K562 (cell line): ENCODE data around the gene ENOX2. TPM values are rescaled to one million over a fixed set of nuclear protein-coding genes. Genes with fewer than 3 reads are reported as not detected.
A peak's percentile ranks its signal among the peaks of the same experiment; 100 is the strongest.

ENCODE experiments used
- ATAC-seq: fragments of 200-7000 bp; cut with Tn5 transposase; 3 replicates; pipeline ENCODE4 v1.9.1; 2020; ENCODE audit warnings: moderate library complexity
- BruUV-seq: library from RNA; stranded (reverse); fragments of 400-500 nt; replicated peaks from 2 replicates; lab custom pipeline; 2021; lab: Mats Ljungman, UMichigan
- CTCF ChIA-PET: fragments of 300-600 bp; formaldehyde crosslinking; extraction: SDS; loops from one replicate; lab custom pipeline; 2021; ENCODE audit warnings: low intra/inter-chr PET ratio; lab: Yijun Ruan, JAX
- POLR2A ChIA-PET: fragments of 300-600, 350-650 bp; sonication (Branson Sonifier 250); formaldehyde crosslinking; extraction: SDS; loops from one replicate; lab custom pipeline; 2021; ENCODE audit warnings: antibody characterized with exemption, inconsistent platforms; lab: Yijun Ruan, JAX
- DNase-seq, 4 experiments: peaks; one replicate each; pipeline versions ENCODE4 v3.0.0 to v3.0.0-alpha.2; 2011 to 2018; ENCODE audit warnings: low spot score in 3 of 4, mixed read lengths in 3 of 4; ENCODE audit errors: extremely low read depth in 1 of 4
- FAIRE-seq: peaks from 2 replicates; lab custom pipeline; 2011; peaks lifted over from hg19 to GRCh38; lab: Jason Lieb, UNC
- H2AFZ ChIP-seq: 2 replicates; pipeline ENCODE4 v1.6.0; 2011; ENCODE audit warnings: low read depth, low read length, control low read depth, inconsistent platforms
- H3K27ac ChIP-seq: fragments of 200-600 bp; 3 replicates; pipeline ENCODE4 v1.8.0; 2011; ENCODE audit warnings: low read depth, mild to moderate bottlenecking, control low read depth, inconsistent platforms, low read length, moderate library complexity, mixed read lengths; ENCODE audit errors: extremely low read depth
- H3K27me3 ChIP-seq, 2 experiments: fragments of 300-600 bp in 1 of 2; 2 replicates in 1 of 2; 3 replicates in 1 of 2; pipeline versions ENCODE4 v1.6.0 to v1.8.0; 2011; ENCODE audit warnings: inconsistent platforms in 2 of 2, low read length in 2 of 2, mild to moderate bottlenecking in 1 of 2, mixed read lengths in 1 of 2, moderate library complexity in 1 of 2; ENCODE audit not compliant: control insufficient read depth in 2 of 2, insufficient read depth in 2 of 2
- H3K36me3 ChIP-seq: fragments of 300-600 bp; 3 replicates; pipeline ENCODE4 v1.8.0; 2011; ENCODE audit warnings: mild to moderate bottlenecking, low read length, inconsistent platforms; ENCODE audit not compliant: control insufficient read depth, insufficient read depth
- H3K4me1 ChIP-seq, 2 experiments: fragments of 200-600 bp in 1 of 2; replicated peaks in 1 of 2; 2 replicates in 1 of 2; 3 replicates in 1 of 2; pipeline versions ENCODE4 v1.5.1 to v1.8.0; 2011; ENCODE audit warnings: inconsistent platforms in 2 of 2, low read length in 2 of 2, mild to moderate bottlenecking in 1 of 2, mixed read lengths in 1 of 2, moderate library complexity in 1 of 2; ENCODE audit not compliant: control insufficient read depth in 2 of 2, insufficient read depth in 2 of 2
- H3K4me2 ChIP-seq: 2 replicates; pipeline ENCODE4 v1.6.1; 2011; ENCODE audit warnings: low read length, control low read depth, inconsistent platforms, mixed read lengths; ENCODE audit not compliant: insufficient read depth
- H3K4me3 ChIP-seq: fragments of 200-600 bp; sonication (generic), shearing (Covaris generic); 2 replicates; pipeline ENCODE4 v1.5.1; 2016; ENCODE audit warnings: control low read depth, inconsistent platforms
- H3K79me2 ChIP-seq: fragments of 200-600 bp; 3 replicates; pipeline ENCODE4 v1.8.0; 2011; ENCODE audit warnings: low read length, inconsistent platforms; ENCODE audit not compliant: control insufficient read depth, insufficient read depth
- H3K9ac ChIP-seq, 2 experiments: 2 replicates each; pipeline versions ENCODE4 v1.6.0 to v1.6.1; 2011; ENCODE audit warnings: low read depth in 2 of 2, low read length in 2 of 2, control low read depth in 1 of 2, inconsistent platforms in 1 of 2, mild to moderate bottlenecking in 1 of 2, mixed read lengths in 1 of 2; ENCODE audit not compliant: insufficient read depth in 1 of 2
- H3K9me1 ChIP-seq: one replicate; pipeline ENCODE4 v1.6.0; 2011; ENCODE audit warnings: inconsistent platforms, mild to moderate bottlenecking, low read length, moderate library complexity; ENCODE audit not compliant: control insufficient read depth, insufficient read depth
- H3K9me3 ChIP-seq: replicated peaks from 2 replicates; pipeline ENCODE4 v1.5.1; 2011; ENCODE audit warnings: low read depth, low read length, inconsistent platforms; ENCODE audit not compliant: control insufficient read depth, insufficient read depth
- H4K20me1 ChIP-seq: replicated peaks from 2 replicates; pipeline ENCODE4 v1.6.1; 2011; ENCODE audit warnings: low read length, inconsistent platforms, mixed read lengths; ENCODE audit not compliant: control insufficient read depth, insufficient read depth
- CEBPG ChIP-seq, 3 experiments: fragments of 200-800 bp in 1 of 3; sonication (Bioruptor generic) in 1 of 3; sonication (generic) in 1 of 3; formaldehyde crosslinking in 1 of 3; IDR thresholded peaks in 2 of 3; conservative IDR thresholded peaks in 1 of 3; 2 replicates each; pipeline versions ENCODE4 v1.6.1 to v1.8.0; 2016 to 2022; ENCODE audit warnings: missing compliant biosample characterization in 2 of 3, missing genetic modification characterization in 2 of 3, mild to moderate bottlenecking in 1 of 3, missing genetic modification reagents in 1 of 3
- FOSL1 ChIP-seq: fragments of 200-800 bp; sonication (Bioruptor generic); conservative IDR thresholded peaks from 2 replicates; pipeline ENCODE4 v1.6.1; 2016; ENCODE audit warnings: missing genetic modification characterization, missing compliant biosample characterization
- HEY1 ChIP-seq: fragments of 250-450 bp; sonication (Bioruptor Pico); IDR thresholded peaks from 2 replicates; pipeline ENCODE4 v1.5.0; 2020; ENCODE audit warnings: mild to moderate bottlenecking, moderate library complexity, borderline replicate concordance
- KLF6 ChIP-seq: fragments of 250-450 bp; sonication (Bioruptor Pico); IDR thresholded peaks from 2 replicates; pipeline ENCODE4 v1.4.0; 2020; ENCODE audit warnings: mild to moderate bottlenecking, moderate library complexity, borderline replicate concordance
- MEF2A ChIP-seq: IDR thresholded peaks from 2 replicates; pipeline ENCODE4 v1.6.1; 2011; ENCODE audit warnings: low read depth, mild to moderate bottlenecking, low read length, moderate library complexity; ENCODE audit not compliant: control insufficient read depth
- NR2C2 ChIP-seq, 2 experiments: fragments of 200-800 bp in 1 of 2; sonication (Bioruptor generic) in 1 of 2; sonication (generic) in 1 of 2; formaldehyde crosslinking in 1 of 2; IDR thresholded peaks; 2 replicates each; pipeline versions ENCODE4 v1.6.1 to v1.8.0; 2016 to 2022; ENCODE audit warnings: mild to moderate bottlenecking in 1 of 2, missing compliant biosample characterization in 1 of 2, missing genetic modification characterization in 1 of 2, missing genetic modification reagents in 1 of 2
- POLR2AphosphoS2 ChIP-seq: IDR thresholded peaks from 2 replicates; pipeline ENCODE4 v1.6.1; 2012; ENCODE audit warnings: low read length, improper control_type of control experiment
- SNIP1 ChIP-seq: fragments of 450-650 bp; IDR thresholded peaks from 2 replicates; pipeline ENCODE4 v1.7.1; 2017; ENCODE audit warnings: low read depth, mild to moderate bottlenecking
- TFAP4 ChIP-seq: sonication (generic); formaldehyde crosslinking; IDR thresholded peaks from 2 replicates; pipeline ENCODE4 v1.8.0; 2022; ENCODE audit warnings: missing genetic modification reagents, mild to moderate bottlenecking, moderate library complexity, borderline replicate concordance
- TRIM25 ChIP-seq: fragments of 450-650 bp; IDR thresholded peaks from 2 replicates; pipeline ENCODE4 v1.7.0; 2016; ENCODE audit warnings: borderline replicate concordance
- TSC22D4 ChIP-seq: fragments of 450-650 bp; IDR thresholded peaks from 2 replicates; pipeline ENCODE4 v1.6.1; 2016; ENCODE audit warnings: missing genetic modification characterization, missing biosample characterization, control low read depth
- ZNF57 ChIP-seq: fragments of 450-650 bp; formaldehyde crosslinking; IDR thresholded peaks from 2 replicates; pipeline ENCODE4 v1.4.0; 2020; ENCODE audit warnings: mild to moderate bottlenecking, moderate library complexity
- ZNF707 ChIP-seq: fragments of 250-450 bp; sonication (Bioruptor Pico); conservative IDR thresholded peaks from 2 replicates; pipeline ENCODE4 v1.8.0; 2022; ENCODE audit warnings: inconsistent platforms, mild to moderate bottlenecking, moderate library complexity
- ZNF830 ChIP-seq: fragments of 250-450 bp; sonication (Bioruptor Pico); IDR thresholded peaks from 2 replicates; pipeline ENCODE4 v1.5.0; 2021; ENCODE audit warnings: mild to moderate bottlenecking
- in situ Hi-C: fragments of 300-500 bp; cut with MboI; formaldehyde crosslinking; loops from 4 replicates; pipeline ENCODE4 v1.15.0; 2018; ENCODE audit warnings: inconsistent platforms, mixed read lengths
- intact Hi-C: fragments of 100-400 bp; cut with micrococcal nuclease; formaldehyde crosslinking; loops from 2 replicates; pipeline ENCODE4 v1.14.2; 2022
- polyA plus RNA-seq, 8 experiments: library from polyadenylated mRNA; depleted of rRNA in 4 of 8; stranded (reverse) in 5 of 8; unstranded in 3 of 8; fragments of >200 nt; fragmentation: Nextera tagmentation in 2 of 8; fragmentation: Illumina TruSeq in 1 of 8; extraction: Ambion mirVana in 2 of 8; extraction: Trizol in 1 of 8; gene quantifications; 2 replicates each; pipeline versions ENCODE4 v1.2.1 to v1.2.3, GENCODE V29; 2011 to 2014; ENCODE audit warnings: inconsistent platforms in 1 of 8, missing spikeins in 1 of 8
- total RNA-seq, 7 experiments: library from RNA; depleted of rRNA in 6 of 7; stranded (reverse); fragments of >200 nt in 6 of 7; fragmentation: Illumina TruSeq in 2 of 7; extraction: Trizol in 2 of 7; gene quantifications; 2 replicates each; pipeline versions ENCODE4 v1.2.1 to v1.2.3, GENCODE V29; 2011 to 2021; ENCODE audit warnings: low replicate concordance in 1 of 7

Gene ENOX2
- total and polyA plus RNA-seq, 9 of the 15 experiments (the other 6 are each of a cell fraction or from before 2014, with no cell fraction given) = 6.1 to 24.0 (median 13.8) TPM

GRCh38 chrX:130734713-130735112, 168.3 kb downstream of the ENOX2 start:
- Histone ChIP-seq H3K79me2 (no peaks in the 10 kb centered on the region), H3K9me1 (no peaks in the 10 kb centered on the region), H3K27me3 (no peaks in the 10 kb centered on the region)
- CTCF ChIA-PET = no interaction called here
- DNase-seq = no peak
- in situ Hi-C loops = no loop called here
- no TSS peak for BruUV-seq
- TF ChIP-seq TRIM25 (no peak), MEF2A (no peak), ZNF707 (CRISPR knock-in tag) (no peak), KLF6 (no peak)
- TF ChIP-seq, all 486 proteins: peak for 0
- no peak overlapping the region for H3K27ac ChIP-seq
- ATAC-seq (no peak), FAIRE-seq (no peak)
- H3K9ac ChIP-seq = no peak overlapping the region
- no peaks in the 10 kb centered on the region for H3K4me1 ChIP-seq
- no peak overlapping the region for H3K4me2 ChIP-seq
- POLR2A ChIA-PET = no interaction called here
- H3K4me3 ChIP-seq = no peak overlapping the region
- intact Hi-C loops = no loop called here
- H4K20me1 ChIP-seq = no peaks in the 10 kb centered on the region
- H3K36me3 ChIP-seq = no peaks in the 10 kb centered on the region
- H3K9me3 ChIP-seq = 0 out of 2 replicates have a peak, but pooled peaks cover 1% of the 10 kb centered on the region
- no peak overlapping the region for H2AFZ ChIP-seq

GRCh38 chrX:130728208-130728607, 174.8 kb downstream of the ENOX2 start:
- ChIA-PET CTCF (no interaction called here), POLR2A (no interaction called here)
- DNase-seq = no peak
- Histone ChIP-seq H3K36me3 (no peaks in the 10 kb centered on the region), H2AFZ (no peak overlapping the region), H4K20me1 (no peaks in the 10 kb centered on the region), H3K9me1 (no peaks in the 10 kb centered on the region), H3K4me2 (no peak overlapping the region), H3K9me3 (peaks cover 3% of the 10 kb centered on the region; the same call in 1 of the 2 replicates), H3K27ac (no peak overlapping the region; the same call in 2 of the 3 replicates), H3K9ac (no peak overlapping the region), H3K4me3 (no peak overlapping the region), H3K79me2 (no peaks in the 10 kb centered on the region), H3K27me3 (no peaks in the 10 kb centered on the region), H3K4me1 (no peaks in the 10 kb centered on the region)
- BruUV-seq = no TSS peak
- no peak for FAIRE-seq
- no peak for ATAC-seq
- intact Hi-C loops = no loop called here
- in situ Hi-C loops = no loop called here
- TF ChIP-seq CEBPG (CRISPR knock-in tag; IDR thresholded peaks at IDR 0.05) = no peak
- 0 out of 4 replicates have a peak, but pooled peaks of 1 of the 2 experiments have one; percentile 25 for TF ChIP-seq CEBPG (tag; conservative IDR thresholded peaks at IDR 0.05 in 1 of 2, IDR thresholded peaks at IDR 0.05 in 1 of 2)
- TF ChIP-seq HEY1 (CRISPR knock-in tag) = no peak
- TF ChIP-seq POLR2AphosphoS2 = no peak
- TF ChIP-seq TSC22D4 = no peak
- TF ChIP-seq TFAP4 (CRISPR knock-in tag) = no peak
- peak; percentile 57 for TF ChIP-seq FOSL1 (tag)
- no peak for TF ChIP-seq SNIP1
- no peak for TF ChIP-seq ZNF57 (CRISPR knock-in tag)
- no peak for TF ChIP-seq NR2C2 (CRISPR knock-in tag; IDR thresholded peaks at IDR 0.05)
- no peak for TF ChIP-seq NR2C2 (tag; IDR thresholded peaks at IDR 0.05)
- no peak for TF ChIP-seq ZNF830 (CRISPR knock-in tag)
